ENCODE data around the gene STAG1. TPM values are rescaled to one million over a fixed set of nuclear protein-coding genes. Genes with fewer than 3 reads are reported as not detected.
"Not testable (repeated sequence)": the region's sequence is repeated elsewhere in the genome, so short reads cannot be mapped to it uniquely, and the experiment has no call there.

STAG1 gene
- total RNA-seq, 2 experiments from 2014 or later = 38.7 to 44.7 TPM

GRCh38 chr3:136577791-136578190 is 174.4 kb downstream of the STAG1 start:
- Mint-ChIP-seq H3K36me3 (ENCODE audit: low read depth) (peaks cover 15% of the 10 kb centered on the region), H3K9me3 (ENCODE audit: insufficient read depth) (peaks cover 5% of the 10 kb centered on the region), H3K4me3 (no peak overlapping the region), H3K27ac (no peak overlapping the region), H3K4me1 (ENCODE audit: low read depth) (no peaks in the 10 kb centered on the region), H3K27me3 (ENCODE audit: low read depth) (no peaks in the 10 kb centered on the region)
- DNase-seq (no peak), ATAC-seq (no peak)
- ChIA-PET POLR2A (no interaction called here), CTCF (interaction anchor here (1.3 to 1.6 kb wide), 2 partner anchors 175 to 436 kb away, joined by 5 to 6 read pairs; partner anchors contain the start of gene STAG1)

- Mint-ChIP-seq H3K27me3 (ENCODE audit: low read depth) (no peaks in the 10 kb centered on the region), H3K9me3 (ENCODE audit: insufficient read depth) (peaks cover 5% of the 10 kb centered on the region), H3K4me1 (ENCODE audit: low read depth) (no peaks in the 10 kb centered on the region), H3K36me3 (ENCODE audit: low read depth) (peaks cover 19% of the 10 kb centered on the region), H3K4me3 (no peak overlapping the region), H3K27ac (no peak overlapping the region)
- ChIA-PET CTCF (interaction anchor here (1.3 to 2.0 kb wide), 3 partner anchors 176 to 438 kb away, joined by 4 to 6 read pairs (median 5); partner anchors contain the start of gene STAG1), POLR2A (no interaction called here)
- DNase-seq (no peak), ATAC-seq (no peak)
Observed at GRCh38 chr3:136576279-136577009, 175.7 kb downstream of the STAG1 start.

- Mint-ChIP-seq H3K36me3 (ENCODE audit: low read depth) (peaks cover 24% of the 10 kb centered on the region), H3K27me3 (ENCODE audit: low read depth) (no peaks in the 10 kb centered on the region), H3K4me1 (ENCODE audit: low read depth) (no peaks in the 10 kb centered on the region), H3K27ac (no peak overlapping the region), H3K4me3 (no peak overlapping the region), H3K9me3 (ENCODE audit: insufficient read depth) (no peaks in the 10 kb centered on the region)
- no peak for DNase-seq
- POLR2A ChIA-PET = no interaction called here
- no peak for ATAC-seq
- CTCF ChIA-PET = no interaction called here
Observed at GRCh38 chr3:136567599-136568188, 184.5 kb downstream of the STAG1 start.

GRCh38 chr3:136564962-136565361 is 187.2 kb downstream of the STAG1 start:
- ATAC-seq; H3K4me1 Mint-ChIP-seq (ENCODE audit: low read depth); H3K27me3 Mint-ChIP-seq (ENCODE audit: low read depth); H3K9me3 Mint-ChIP-seq (ENCODE audit: insufficient read depth); H3K27ac Mint-ChIP-seq; POLR2A ChIA-PET; H3K4me3 Mint-ChIP-seq; DNase-seq; CTCF ChIA-PET: not testable (repeated sequence)
- H3K36me3 Mint-ChIP-seq (ENCODE audit: low read depth) = peaks cover 14% of the 10 kb centered on the region

- H3K36me3 Mint-ChIP-seq (ENCODE audit: low read depth) = peaks cover 10% of the 10 kb centered on the region
Observed at GRCh38 chr3:136562026-136562425, 190.2 kb downstream of the STAG1 start.

GRCh38 chr3:136559896-136560295 is 192.3 kb downstream of the STAG1 start:
- no peaks in the 10 kb centered on the region for H3K27me3 Mint-ChIP-seq (ENCODE audit: low read depth)
- no peak overlapping the region for H3K27ac Mint-ChIP-seq
- ATAC-seq (no peak), DNase-seq (no peak)
- H3K36me3 Mint-ChIP-seq (ENCODE audit: low read depth) = peaks cover 6% of the 10 kb centered on the region
- H3K4me1 Mint-ChIP-seq (ENCODE audit: low read depth) = no peaks in the 10 kb centered on the region
- ChIA-PET CTCF (interaction anchor here (0.7 to 1.0 kb wide), 2 partner anchors 35 to 193 kb away, joined by 3 read pairs; no protein-coding TSS in a partner anchor), POLR2A (no interaction called here)
- no peaks in the 10 kb centered on the region for H3K9me3 Mint-ChIP-seq (ENCODE audit: insufficient read depth)
- no peak overlapping the region for H3K4me3 Mint-ChIP-seq

More at GRCh38 chr3:136562026-136562425, 190.2 kb downstream of the STAG1 start:
- ATAC-seq (no peak), DNase-seq (no peak)
- no peaks in the 10 kb centered on the region for H3K9me3 Mint-ChIP-seq (ENCODE audit: insufficient read depth)
- no peaks in the 10 kb centered on the region for H3K4me1 Mint-ChIP-seq (ENCODE audit: low read depth)
- ChIA-PET POLR2A (no interaction called here), CTCF (no interaction called here)
- H3K27ac Mint-ChIP-seq = no peak overlapping the region
- no peaks in the 10 kb centered on the region for H3K27me3 Mint-ChIP-seq (ENCODE audit: low read depth)
- H3K4me3 Mint-ChIP-seq = no peak overlapping the region

- DNase-seq; ATAC-seq; H3K4me1 Mint-ChIP-seq (ENCODE audit: low read depth); H3K27ac Mint-ChIP-seq; H3K27me3 Mint-ChIP-seq (ENCODE audit: low read depth); POLR2A ChIA-PET; H3K9me3 Mint-ChIP-seq (ENCODE audit: insufficient read depth); H3K4me3 Mint-ChIP-seq: not testable (repeated sequence)
- H3K36me3 Mint-ChIP-seq (ENCODE audit: low read depth) = peaks cover 11% of the 10 kb centered on the region
- CTCF ChIA-PET = interaction anchor here (1.0 kb wide), 1 partner anchor 465 kb away, joined by 3 read pairs; no protein-coding TSS in a partner anchor
Observed at GRCh38 chr3:136549461-136549860, 202.7 kb downstream of the STAG1 start.

- Mint-ChIP-seq H3K27ac (no peak overlapping the region), H3K4me1 (ENCODE audit: low read depth) (no peaks in the 10 kb centered on the region)
- no peak for ATAC-seq
Observed at GRCh38 chr3:136547293-136547692, 204.9 kb downstream of the STAG1 start.

GRCh38 chr3:136546720-136547119 is 205.5 kb downstream of the STAG1 start:
- Mint-ChIP-seq H3K4me3 (no peak overlapping the region), H3K4me1 (ENCODE audit: low read depth) (no peaks in the 10 kb centered on the region), H3K27ac (no peak overlapping the region), H3K36me3 (ENCODE audit: low read depth) (peaks cover 11% of the 10 kb centered on the region), H3K9me3 (ENCODE audit: insufficient read depth) (no peaks in the 10 kb centered on the region), H3K27me3 (ENCODE audit: low read depth) (no peaks in the 10 kb centered on the region)
- ChIA-PET POLR2A (interaction anchor here (3.1 kb wide), 1 partner anchor 205 kb away, joined by 12 read pairs; the partner anchor contains the start of gene STAG1), CTCF (interaction anchor here (0.9 to 3.9 kb wide), 4 partner anchors 11 to 467 kb away, joined by 3 to 30 read pairs (median 8); partner anchors contain the start of gene STAG1)
- ATAC-seq (no peak), DNase-seq (no peak)

More at GRCh38 chr3:136547293-136547692, 204.9 kb downstream of the STAG1 start:
- no peaks in the 10 kb centered on the region for H3K27me3 Mint-ChIP-seq (ENCODE audit: low read depth)
- CTCF ChIA-PET = interaction anchor here (1.0 to 3.9 kb wide), 4 partner anchors 40 to 467 kb away, joined by 4 to 30 read pairs (median 8); partner anchors contain the start of gene STAG1
- H3K36me3 Mint-ChIP-seq (ENCODE audit: low read depth) = peaks cover 11% of the 10 kb centered on the region
- DNase-seq = no peak
- H3K4me3 Mint-ChIP-seq = no peak overlapping the region
- H3K9me3 Mint-ChIP-seq (ENCODE audit: insufficient read depth) = no peaks in the 10 kb centered on the region
- POLR2A ChIA-PET = interaction anchor here (3.1 kb wide), 1 partner anchor 205 kb away, joined by 12 read pairs; the partner anchor contains the start of gene STAG1

GRCh38 chr3:136545664-136546268 is 206.4 kb downstream of the STAG1 start:
- no peak overlapping the region for H3K4me3 Mint-ChIP-seq
- CTCF ChIA-PET = interaction anchor here (0.9 to 3.9 kb wide), 2 partner anchors 10 to 207 kb away, joined by 3 to 30 read pairs; partner anchors contain the start of gene STAG1
- H3K27ac Mint-ChIP-seq = no peak overlapping the region
- POLR2A ChIA-PET = interaction anchor here (3.1 kb wide), 1 partner anchor 206 kb away, joined by 12 read pairs; the partner anchor contains the start of gene STAG1
- no peaks in the 10 kb centered on the region for H3K27me3 Mint-ChIP-seq (ENCODE audit: low read depth)
- H3K36me3 Mint-ChIP-seq (ENCODE audit: low read depth) = peaks cover 9% of the 10 kb centered on the region
- H3K9me3 Mint-ChIP-seq (ENCODE audit: insufficient read depth) = no peaks in the 10 kb centered on the region
- ATAC-seq (no peak), DNase-seq (no peak)
- no peaks in the 10 kb centered on the region for H3K4me1 Mint-ChIP-seq (ENCODE audit: low read depth)

GRCh38 chr3:136544532-136544931 is 207.6 kb downstream of the STAG1 start:
- DNase-seq (no peak), ATAC-seq (no peak)
- Mint-ChIP-seq H3K4me1 (ENCODE audit: low read depth) (no peaks in the 10 kb centered on the region), H3K4me3 (no peak overlapping the region), H3K36me3 (ENCODE audit: low read depth) (peaks cover under 1% of the 10 kb centered on the region), H3K27ac (no peak overlapping the region), H3K9me3 (ENCODE audit: insufficient read depth) (no peaks in the 10 kb centered on the region), H3K27me3 (ENCODE audit: low read depth) (no peaks in the 10 kb centered on the region)
- ChIA-PET POLR2A (no interaction called here), CTCF (interaction anchor here (3.9 kb wide), 1 partner anchor 208 kb away, joined by 30 read pairs; the partner anchor contains the start of gene STAG1)
